GM19452 (cell line): ENCODE measurements around the gene PDE3B.
A peak's percentile ranks its signal among the peaks of the same experiment; 100 is the strongest.
"Not testable (repeated sequence)": the region's sequence is repeated elsewhere in the genome, so short reads cannot be mapped to it uniquely, and the experiment has no call there.

ENCODE experiments used
- ATAC-seq: cut with Tn5 transposase; IDR thresholded peaks from one replicate; pipeline ENCODE4 v1.9.1; 2021; ENCODE audit not compliant: unreplicated experiment

The PDE3B gene

GRCh38 chr11:14643697-14644225 lies at the start of gene PDE3B:
Gene PDE3B, plus strand, starts transcription at chr11:14643804. Its CDS starts 272 bp downstream, at chr11:14644076.
- peak; percentile 70 for ATAC-seq

GRCh38 chr11:14595261-14595660 lies 48.3 kb upstream of the PDE3B start:
- not testable (repeated sequence) for ATAC-seq

- ATAC-seq, result no peak
Observed at GRCh38 chr11:14607713-14608112, 35.9 kb upstream of the PDE3B start.

GRCh38 chr11:14609902-14610301 lies 33.7 kb upstream of the PDE3B start:
- ATAC-seq, result no peak

GRCh38 chr11:14611939-14612338 lies 31.7 kb upstream of the PDE3B start:
- ATAC-seq, result no peak

GRCh38 chr11:14612694-14613093 lies 30.9 kb upstream of the PDE3B start:
- ATAC-seq, result no peak

GRCh38 chr11:14614091-14614622 lies 29.4 kb upstream of the PDE3B start:
- no peak for ATAC-seq

- ATAC-seq, result no peak
Observed at GRCh38 chr11:14617241-14618027, 26.2 kb upstream of the PDE3B start.

- no peak for ATAC-seq
Observed at GRCh38 chr11:14618060-14618459, 25.5 kb upstream of the PDE3B start.

- ATAC-seq, result no peak
Observed at GRCh38 chr11:14619603-14620531, 23.7 kb upstream of the PDE3B start.

GRCh38 chr11:14622223-14622954 lies 21.2 kb upstream of the PDE3B start:
- ATAC-seq, result no peak

GRCh38 chr11:14623036-14623435 lies 20.6 kb upstream of the PDE3B start:
- ATAC-seq, result no peak

- no peak for ATAC-seq
Observed at GRCh38 chr11:14625586-14626205, 17.9 kb upstream of the PDE3B start.

- no peak for ATAC-seq
Observed at GRCh38 chr11:14626650-14627049, 17.0 kb upstream of the PDE3B start.

GRCh38 chr11:14633506-14634224 lies 9.9 kb upstream of the PDE3B start:
- ATAC-seq, result not testable (repeated sequence)

- ATAC-seq, result no peak
Observed at GRCh38 chr11:14634813-14635212, 8.8 kb upstream of the PDE3B start.

GRCh38 chr11:14635546-14635945 lies 8.1 kb upstream of the PDE3B start:
- ATAC-seq, result no peak

GRCh38 chr11:14636119-14636518 lies 7.5 kb upstream of the PDE3B start:
- ATAC-seq, result peak; percentile 63

GRCh38 chr11:14637868-14638409 lies 5.7 kb upstream of the PDE3B start:
- ATAC-seq, result no peak
